CD4-positive, alpha-beta T cell treated with Interleukin-6 at 100 ng/mL for 8 hours (primary cell): ENCODE results near the gene ADAMTS17.
"Not testable (repeated sequence)": the region's sequence is repeated elsewhere in the genome, so short reads cannot be mapped to it uniquely, and the experiment has no call there.

ENCODE experiments used
- DNase-seq: peaks from one replicate; pipeline ENCODE4 v3.0.0-alpha.2; 2020; ENCODE audit warnings: mixed read lengths, low spot score

ADAMTS17 gene

GRCh38 chr15:99997112-99997651 is 344.6 kb downstream of the ADAMTS17 start:
- no peak for DNase-seq

- no peak for DNase-seq
Measured at GRCh38 chr15:99996660-99997059, 345.1 kb downstream of the ADAMTS17 start.

- DNase-seq, result no peak
Measured at GRCh38 chr15:99995543-99995942, 346.2 kb downstream of the ADAMTS17 start.

GRCh38 chr15:99994849-99995248 is 346.9 kb downstream of the ADAMTS17 start:
- no peak for DNase-seq

DNA sequence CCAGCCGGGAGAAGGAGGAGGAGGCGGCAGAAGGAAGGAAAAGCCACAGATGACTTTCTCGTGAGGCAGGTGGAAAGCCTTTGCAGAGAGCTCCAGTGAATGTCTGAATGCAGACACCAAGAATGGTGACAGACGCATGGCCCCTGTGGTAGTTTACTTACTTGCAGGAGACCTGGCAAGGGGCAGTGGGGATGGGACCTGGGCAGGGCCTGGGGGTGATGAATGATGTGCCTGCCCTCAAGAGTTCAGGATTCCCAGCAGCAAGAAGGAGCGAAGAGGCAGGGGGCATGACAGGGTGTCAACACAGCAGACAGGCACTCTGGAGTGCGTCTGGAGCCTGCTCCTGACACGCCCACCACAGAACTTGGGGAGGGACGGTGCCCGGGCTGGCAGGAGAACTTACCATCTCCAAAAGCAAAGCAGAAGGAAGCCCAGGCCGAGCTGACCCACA is 348.1 kb downstream of the ADAMTS17 start:
- no peak for DNase-seq

GRCh38 chr15:99993262-99993661 is 348.5 kb downstream of the ADAMTS17 start:
- no peak for DNase-seq

- DNase-seq, result no peak
Measured at GRCh38 chr15:99992611-99993231, 349.1 kb downstream of the ADAMTS17 start.

DNA sequence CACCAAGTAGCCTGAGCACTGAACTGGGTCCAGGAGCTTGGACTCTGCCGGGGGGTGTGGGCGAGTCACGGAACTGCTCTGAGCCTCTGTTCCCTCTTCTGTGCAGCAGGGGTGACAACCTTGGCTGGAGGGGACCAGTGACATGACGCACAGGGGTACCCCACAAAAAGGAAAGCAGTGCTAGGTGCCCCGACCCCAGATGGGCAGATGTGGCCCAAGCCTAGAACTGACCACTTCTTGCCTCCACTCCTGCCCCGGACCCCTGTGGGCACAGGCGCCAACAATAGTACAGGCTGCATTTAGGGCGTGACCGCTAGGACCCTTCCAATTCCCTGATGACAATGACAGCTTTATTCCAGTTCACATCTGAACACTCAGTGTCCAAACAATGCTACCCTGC is 352.7 kb downstream of the ADAMTS17 start:
- DNase-seq, result no peak

GRCh38 chr15:99987701-99988100 is 354.1 kb downstream of the ADAMTS17 start:
- DNase-seq, result no peak

DNA sequence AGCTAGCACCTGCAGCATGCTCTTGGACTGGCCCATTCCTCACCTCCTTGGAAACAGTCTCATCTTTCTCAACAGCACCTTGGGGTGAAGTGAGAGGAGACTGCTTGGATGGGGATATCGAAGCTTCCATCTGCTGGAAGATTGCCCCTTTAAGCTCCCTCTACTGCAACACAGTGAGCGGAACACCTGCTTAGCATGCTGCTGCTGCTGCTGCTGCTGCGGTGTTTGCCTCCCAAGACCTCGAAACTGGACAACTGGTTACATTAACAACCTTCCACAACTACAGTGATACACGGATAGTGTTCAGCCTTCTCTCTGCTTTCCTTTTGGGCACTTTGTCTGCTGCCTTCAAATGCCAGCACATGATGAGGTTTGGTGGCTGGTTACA is 354.7 kb downstream of the ADAMTS17 start:
- no peak for DNase-seq

- no peak for DNase-seq
Measured at GRCh38 chr15:99986297-99987118, 355.3 kb downstream of the ADAMTS17 start.

DNA sequence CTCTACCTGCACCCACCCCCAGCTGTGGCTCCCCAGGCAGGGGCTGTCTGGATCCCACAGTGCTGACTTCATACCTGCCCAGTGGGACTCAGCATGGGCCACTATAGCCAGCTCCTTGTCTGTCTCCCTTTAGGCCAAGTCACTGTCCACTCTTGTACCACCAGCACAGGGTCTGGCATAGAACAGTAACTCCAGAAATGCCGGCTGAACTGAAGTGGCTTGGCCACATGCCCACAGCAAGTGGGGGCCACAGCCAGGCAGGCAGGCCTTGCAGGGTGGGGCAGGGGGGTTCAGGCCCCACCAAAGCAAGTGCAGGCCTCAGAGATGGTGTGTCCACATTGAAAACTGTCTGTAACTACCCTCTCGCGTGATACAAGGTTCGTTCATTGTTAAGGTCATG is 355.9 kb downstream of the ADAMTS17 start:
- DNase-seq, result no peak

DNA sequence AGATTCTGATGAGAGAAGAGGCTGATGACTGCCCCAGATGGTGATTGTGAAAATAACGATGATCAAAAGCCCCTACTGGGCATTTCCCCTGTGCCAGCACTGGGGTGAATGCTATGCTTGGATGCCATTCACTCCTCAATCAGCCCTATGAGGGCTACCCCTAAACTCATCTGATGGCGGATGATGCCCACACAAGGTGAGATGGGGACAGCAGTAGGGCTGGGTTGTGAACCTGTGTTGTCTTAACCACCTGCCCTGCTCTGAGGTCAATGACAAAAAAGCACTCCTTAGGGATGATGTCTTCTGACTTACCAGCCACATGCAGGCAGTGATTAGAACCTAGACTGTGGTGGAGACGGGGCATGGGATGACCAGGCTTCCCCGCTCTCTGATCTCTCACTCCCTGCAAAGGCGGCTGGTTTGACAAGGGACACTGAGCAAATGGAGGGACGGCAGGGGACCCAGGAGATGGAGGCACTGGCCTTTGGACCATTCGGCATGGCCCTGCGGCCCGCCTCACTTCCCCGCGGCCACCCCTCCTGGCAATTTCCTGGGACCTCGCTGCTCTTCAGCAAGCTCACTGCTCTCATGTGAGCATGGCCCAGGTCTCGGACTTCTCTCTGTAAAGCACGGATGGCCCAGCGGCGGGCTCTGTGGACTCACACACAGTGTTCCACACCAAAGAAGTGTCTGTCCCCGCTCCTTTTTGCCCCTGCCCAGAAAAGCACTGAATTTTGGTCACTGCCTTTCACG is 357.1 kb downstream of the ADAMTS17 start:
- no peak for DNase-seq

DNA sequence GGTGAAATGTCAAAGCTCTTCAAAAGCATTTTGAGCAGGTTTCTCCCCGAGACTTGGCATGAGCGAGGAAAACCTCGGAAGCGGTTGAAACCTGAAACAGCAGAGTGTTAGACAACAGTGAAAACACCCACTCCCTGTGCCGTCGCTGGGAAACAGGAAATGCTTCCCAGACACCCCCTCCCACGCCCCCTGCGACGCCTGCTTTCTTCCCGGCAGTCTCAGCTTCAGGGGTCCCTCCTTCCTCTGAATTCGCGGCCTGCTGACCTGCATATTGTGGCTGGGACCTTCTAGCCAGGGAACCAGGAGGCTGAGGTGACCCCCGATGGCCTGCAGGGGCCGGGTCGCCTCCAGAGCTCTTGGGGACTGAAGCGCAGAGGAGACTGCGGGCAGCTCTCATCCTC is 357.9 kb downstream of the ADAMTS17 start:
- no peak for DNase-seq

GRCh38 chr15:99983171-99983885 is 358.4 kb downstream of the ADAMTS17 start:
- no peak for DNase-seq

GRCh38 chr15:99982662-99983061 is 359.1 kb downstream of the ADAMTS17 start:
- no peak for DNase-seq

DNA sequence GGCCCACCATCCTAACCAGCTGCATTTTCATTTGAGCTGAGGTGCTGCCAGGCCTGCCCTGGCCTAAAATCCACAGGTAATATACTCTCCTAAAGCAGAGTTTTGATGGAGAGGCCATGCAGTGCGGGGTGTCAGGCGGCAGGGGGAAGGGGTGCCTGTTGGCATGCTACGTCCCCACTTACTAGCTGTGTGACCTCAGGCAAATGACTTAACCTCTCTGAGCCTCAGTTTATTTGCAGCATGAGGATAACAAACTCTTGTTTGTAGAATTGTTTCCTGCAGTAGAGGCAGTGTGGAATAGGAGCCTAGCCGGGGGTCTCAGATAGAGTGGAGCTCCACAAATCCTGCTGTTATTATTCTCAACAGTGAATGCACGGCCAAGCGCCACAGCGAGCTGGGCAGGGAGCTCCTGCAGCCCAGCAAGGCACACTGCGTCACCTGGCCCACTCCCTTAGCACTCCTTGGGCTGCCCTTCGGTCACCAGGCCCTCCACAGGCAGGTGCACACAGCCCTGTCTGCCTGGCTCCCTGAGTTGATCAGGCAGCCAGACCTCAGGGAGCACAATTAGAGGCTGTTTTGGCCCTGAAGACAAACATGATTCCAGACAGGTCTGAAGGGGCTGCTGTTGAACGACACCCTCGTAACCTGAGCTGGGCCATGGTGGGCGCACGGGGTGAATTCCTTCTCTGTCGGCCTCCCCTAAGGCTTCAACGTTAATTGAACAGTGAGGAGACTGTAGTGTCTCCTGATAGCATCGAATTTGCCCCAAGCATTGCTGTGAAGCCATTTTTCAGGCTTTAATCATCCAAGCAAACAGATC is 359.7 kb downstream of the ADAMTS17 start:
- no peak for DNase-seq

- DNase-seq, result no peak
Measured at GRCh38 chr15:99981191-99981647, 360.6 kb downstream of the ADAMTS17 start.

GRCh38 chr15:99980752-99981151 is 361.0 kb downstream of the ADAMTS17 start:
- no peak for DNase-seq

- not testable (repeated sequence) for DNase-seq
Measured at GRCh38 chr15:99979886-99980285, 361.9 kb downstream of the ADAMTS17 start.

- no peak for DNase-seq
Measured at GRCh38 chr15:99979371-99979770, 362.4 kb downstream of the ADAMTS17 start.
